ENCODE measurements around the gene IQGAP1. TPM values are rescaled to one million over a fixed set of nuclear protein-coding genes. Genes with fewer than 3 reads are reported as not detected.

The IQGAP1 gene
- total and polyA plus RNA-seq, 9 of the 15 experiments (the other 6 are each of a cell fraction or from before 2014, with no cell fraction given): 37.6 to 143 (median 77.7) TPM

DNA sequence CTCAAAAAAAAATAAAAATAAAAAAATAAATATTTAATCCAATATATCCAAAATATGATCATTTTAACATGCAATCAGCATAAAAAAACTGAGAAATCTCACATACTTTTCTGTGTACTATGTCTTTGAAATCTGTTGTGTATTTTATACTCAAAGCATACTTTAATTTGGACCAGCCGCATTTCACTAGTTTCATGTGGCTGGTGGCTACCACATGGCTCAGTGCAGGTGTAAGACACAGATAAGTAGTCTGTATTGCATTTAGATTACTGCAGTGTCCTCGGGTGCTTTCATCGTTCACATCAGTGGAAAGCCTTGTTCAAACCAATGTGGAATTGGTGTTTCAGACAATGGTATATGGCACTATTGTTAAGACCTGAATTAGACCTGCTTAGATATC lies 152.7 kb downstream of the IQGAP1 start (continued):
- TF ChIP-seq ATF3 (IDR thresholded peaks at IDR 0.05) (peak; percentile 26; the same call in 1 of the 2 replicates), ATF3 (CRISPR knock-in tag; conservative IDR thresholded peaks at IDR 0.05) (no peak), L3MBTL2 (IDR thresholded peaks at IDR 0.05) (peak; percentile 58; the same call in 1 of the 2 replicates), SNRNP70 (optimal IDR thresholded peaks at IDR 0.05; ENCODE audit: low read depth, low read length) (no peak), LEF1 (IDR thresholded peaks at IDR 0.05) (peak; percentile 86), EP400 (IDR thresholded peaks at IDR 0.05) (peak; percentile 78), PML (IDR thresholded peaks at IDR 0.05; ENCODE audit: low read length) (peak; percentile 86), NFIC (IDR thresholded peaks at IDR 0.05) (0 out of 2 replicates have a peak, but pooled peaks have one; percentile 13), ARNT (IDR thresholded peaks at IDR 0.05) (no peak), CBX3 (IDR thresholded peaks at IDR 0.05; ENCODE audit: borderline replicate concordance in 1 of 2, low read length in 2 of 2) (peak in 1 of 2 experiments; percentile 69; a peak in 1 of 3 replicates), CEBPG (CRISPR knock-in tag; IDR thresholded peaks at IDR 0.05) (peak; percentile 86), CEBPG (tag; conservative IDR thresholded peaks at IDR 0.05 in 1 of 2, IDR thresholded peaks at IDR 0.05 in 1 of 2) (peak in 1 of 2 experiments; percentile 37; a peak in 1 of 4 replicates), MGA (IDR thresholded peaks at IDR 0.05) (peak; percentile 47; the same call in 1 of the 2 replicates), TBL1XR1 (IDR thresholded peaks at IDR 0.05; ENCODE audit: low read length in 2 of 2) (peak in 1 of 2 experiments; percentile 55; a peak in 1 of 4 replicates), CXXC5 (CRISPR knock-in tag; IDR thresholded peaks at IDR 0.05) (peak; percentile 44; the same call in 1 of the 2 replicates), ZNF316 (IDR thresholded peaks at IDR 0.05) (peak; percentile 53), NCOA6 (IDR thresholded peaks at IDR 0.05) (no peak)
